Myometrial cell (primary cell): ENCODE results near the gene COPS7B. TPM values are rescaled to one million over a fixed set of nuclear protein-coding genes. Genes with fewer than 3 reads are reported as not detected.

Experiments used
- total RNA-seq: library from RNA; depleted of rRNA; stranded (reverse); fragments of >200 nt; gene quantifications from 2 replicates; pipeline ENCODE4 v1.2.3, GENCODE V29; 2015

COPS7B gene
- 21.8 and 26.8 TPM in 2 replicates for total RNA-seq

DNA sequence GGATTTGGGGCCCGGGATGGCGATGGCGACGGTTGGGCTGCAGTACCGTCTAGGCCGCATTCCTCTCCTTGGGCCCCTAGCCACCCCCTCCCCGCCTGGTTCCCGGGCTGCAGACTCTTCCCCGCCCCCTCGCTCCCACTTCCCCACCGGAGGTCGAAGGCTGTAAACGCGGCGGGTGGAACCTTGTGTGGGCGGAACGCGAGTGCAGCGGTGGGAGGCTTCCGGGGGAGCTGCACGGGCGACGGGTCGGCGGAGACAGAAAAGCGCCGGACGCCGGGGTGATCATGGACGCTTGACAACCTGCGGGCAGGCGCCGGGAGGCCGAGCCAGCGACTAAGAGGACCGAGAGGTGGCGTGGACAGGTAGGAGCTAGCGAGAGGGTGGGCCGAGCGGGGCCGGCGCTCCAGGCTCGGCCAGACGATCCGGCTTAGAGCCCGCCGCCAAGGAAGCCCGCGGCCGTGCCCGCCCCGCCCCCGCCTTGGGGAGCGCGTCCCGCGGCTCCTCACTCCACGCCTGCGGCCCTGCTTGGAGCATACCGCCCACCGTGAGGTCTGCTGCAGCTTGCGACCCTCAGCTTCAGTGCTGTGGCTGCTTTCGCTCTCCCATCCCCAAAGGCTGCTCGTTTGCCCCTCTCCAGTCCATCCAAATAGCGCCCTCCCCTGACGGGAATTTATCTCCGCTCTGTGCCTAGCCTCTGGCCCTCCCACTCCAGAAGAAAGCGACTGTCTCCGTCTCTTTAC, at the start of gene COPS7B:
Gene COPS7B (plus strand): TSS at position 269 of the 740 bp plus-strand sequence. CDS start 2,126 bp downstream, outside the sequence.

DNA sequence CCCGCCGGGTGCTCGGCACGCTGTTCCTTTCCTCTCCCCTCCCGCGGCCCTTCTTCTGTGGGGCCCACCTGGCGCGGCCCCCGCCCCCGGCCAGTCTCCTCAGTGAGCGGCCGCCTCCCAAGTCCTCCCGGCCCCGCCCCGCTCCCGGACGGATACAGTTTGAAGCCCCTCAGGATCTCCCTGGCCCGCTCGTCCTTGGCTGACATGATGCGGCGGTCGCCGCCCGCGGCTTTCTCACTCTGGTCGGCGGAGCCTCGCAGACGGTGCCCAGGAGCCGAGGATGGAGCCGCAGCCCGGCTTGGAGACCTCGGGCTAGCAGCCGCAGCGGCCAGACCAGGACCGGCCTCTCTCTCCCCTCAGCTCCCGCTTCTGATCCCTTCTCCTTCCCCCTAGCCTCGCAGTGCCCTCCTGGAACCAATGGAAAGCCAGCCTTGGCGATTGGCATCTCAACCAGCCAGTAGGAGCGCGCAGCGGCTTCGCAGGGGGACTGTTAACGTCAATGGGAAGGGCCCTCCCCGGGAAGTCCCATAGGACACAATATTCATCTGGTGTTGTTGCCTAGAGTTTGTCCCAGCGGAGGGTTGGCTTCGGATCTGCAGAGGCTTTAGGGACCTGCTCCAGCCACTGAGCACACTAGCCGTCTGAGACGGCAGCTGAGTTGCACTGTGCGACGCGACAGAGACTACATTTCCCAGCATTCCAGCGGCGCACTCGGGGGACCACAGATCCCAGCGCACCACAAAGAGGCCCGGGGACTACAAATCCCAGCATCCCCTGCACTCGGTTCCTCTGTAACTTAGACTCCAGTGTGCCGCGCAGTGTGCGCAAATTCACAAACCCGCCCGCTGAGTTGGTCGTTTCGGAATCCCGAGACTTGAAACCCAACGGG, 5.1 kb upstream of the COPS7B start, which contains the start of gene PDE6D:
Gene PDE6D (minus strand): TSS at position 374 of the 889 bp plus-strand sequence. CDS start 168 bp downstream, at position 206.

Other genes with a start within 250 kb of the COPS7B start
- not detected in 2 replicates for gene TEX44, start 193.6 kb upstream of the COPS7B start, total RNA-seq
- 654 and 669 TPM in 2 replicates for gene PTMA, start 77.9 kb upstream of the COPS7B start, total RNA-seq
- 27.7 and 41.3 TPM in 2 replicates for gene PDE6D, start 5.2 kb upstream of the COPS7B start, total RNA-seq
- 0.58 TPM in 1 of 2 replicates, not detected in the other for gene NPPC, start 140.0 kb downstream of the COPS7B start, total RNA-seq
- gene DIS3L2, start 175.3 kb downstream of the COPS7B start, total RNA-seq = 11.2 and 14.4 TPM in 2 replicates